HG03064 (cell line): ENCODE results near the gene EFS.
"Not testable (repeated sequence)": the region's sequence is repeated elsewhere in the genome, so short reads cannot be mapped to it uniquely, and the experiment has no call there.

Experiments used
- ATAC-seq: cut with Tn5 transposase; IDR thresholded peaks from one replicate; pipeline ENCODE4 v1.9.1; 2021; ENCODE audit warnings: low read depth; ENCODE audit not compliant: unreplicated experiment

The EFS gene

DNA sequence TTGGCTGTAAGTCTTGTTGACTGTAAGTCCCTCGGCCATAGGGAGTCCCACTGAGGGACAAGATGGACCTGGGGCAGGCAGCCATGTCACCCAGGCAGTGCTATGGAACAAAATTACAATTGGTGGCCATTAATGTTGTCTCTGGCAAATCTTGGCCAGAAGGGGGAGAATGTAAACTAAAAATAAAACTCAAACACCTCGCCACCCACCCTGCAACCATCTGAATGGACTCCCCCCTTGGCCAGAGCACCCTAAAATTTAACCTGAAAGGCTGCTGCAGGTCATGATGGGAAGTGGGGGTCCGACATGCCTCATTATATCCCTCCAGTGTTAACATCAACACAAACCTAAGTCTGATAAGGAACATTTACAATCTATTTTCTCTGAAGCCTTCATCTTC is 20.5 kb downstream of the EFS start:
- no peak for ATAC-seq

DNA sequence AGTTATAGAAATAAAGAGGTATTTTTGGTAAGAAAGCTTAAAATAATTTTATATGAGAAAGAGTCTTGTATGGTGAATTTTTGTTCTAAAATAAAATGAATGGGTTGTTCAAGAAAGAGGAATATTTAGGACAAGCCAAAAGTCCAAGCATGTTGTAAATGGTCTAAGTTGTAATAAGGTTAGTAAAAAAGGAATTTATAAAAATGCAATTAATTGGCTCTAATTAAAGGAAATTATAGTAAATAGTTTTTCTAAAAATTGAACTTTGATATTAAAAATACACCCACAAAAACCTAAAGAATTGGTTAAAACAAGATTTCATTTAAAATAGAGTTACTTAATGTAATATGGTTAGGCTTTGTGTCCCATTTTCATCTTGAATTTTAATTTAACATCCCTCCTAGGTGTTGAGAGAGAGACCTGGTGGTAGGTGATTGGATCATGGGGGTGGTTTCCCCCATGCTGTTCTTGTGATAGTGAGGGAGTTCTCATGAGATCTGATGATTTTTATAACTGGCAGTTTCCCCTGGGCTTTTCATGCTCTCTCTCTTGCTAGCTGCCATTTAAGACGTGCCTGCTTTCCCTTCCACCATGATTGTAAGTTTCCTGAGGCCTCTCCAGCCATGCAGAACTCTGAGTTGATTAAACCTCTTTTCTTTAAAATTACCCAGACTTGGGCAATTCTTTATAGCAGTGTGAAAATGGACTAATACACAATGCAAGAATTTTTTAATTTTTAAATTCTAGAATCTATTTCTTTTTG is 25.3 kb downstream of the EFS start:
- no peak for ATAC-seq

DNA sequence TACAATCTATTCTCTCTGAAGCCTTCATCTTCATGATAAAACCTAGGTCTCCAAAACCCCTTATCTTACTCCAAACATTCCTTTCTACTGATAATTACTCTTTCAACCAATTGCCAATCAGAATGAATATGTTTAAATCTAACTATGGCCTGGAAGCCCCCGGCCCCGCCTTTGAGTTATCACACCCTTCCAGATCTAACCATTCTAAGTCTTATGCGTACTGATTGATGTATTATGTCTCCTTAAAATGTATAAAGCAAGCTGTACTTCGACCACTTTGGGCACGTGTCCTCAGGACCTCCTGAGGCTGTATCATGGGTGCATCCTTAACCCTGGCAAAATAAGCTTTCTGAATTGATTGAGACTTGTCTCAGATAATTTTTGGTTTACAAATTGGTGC is 29.3 kb downstream of the EFS start:
- ATAC-seq = no peak

DNA sequence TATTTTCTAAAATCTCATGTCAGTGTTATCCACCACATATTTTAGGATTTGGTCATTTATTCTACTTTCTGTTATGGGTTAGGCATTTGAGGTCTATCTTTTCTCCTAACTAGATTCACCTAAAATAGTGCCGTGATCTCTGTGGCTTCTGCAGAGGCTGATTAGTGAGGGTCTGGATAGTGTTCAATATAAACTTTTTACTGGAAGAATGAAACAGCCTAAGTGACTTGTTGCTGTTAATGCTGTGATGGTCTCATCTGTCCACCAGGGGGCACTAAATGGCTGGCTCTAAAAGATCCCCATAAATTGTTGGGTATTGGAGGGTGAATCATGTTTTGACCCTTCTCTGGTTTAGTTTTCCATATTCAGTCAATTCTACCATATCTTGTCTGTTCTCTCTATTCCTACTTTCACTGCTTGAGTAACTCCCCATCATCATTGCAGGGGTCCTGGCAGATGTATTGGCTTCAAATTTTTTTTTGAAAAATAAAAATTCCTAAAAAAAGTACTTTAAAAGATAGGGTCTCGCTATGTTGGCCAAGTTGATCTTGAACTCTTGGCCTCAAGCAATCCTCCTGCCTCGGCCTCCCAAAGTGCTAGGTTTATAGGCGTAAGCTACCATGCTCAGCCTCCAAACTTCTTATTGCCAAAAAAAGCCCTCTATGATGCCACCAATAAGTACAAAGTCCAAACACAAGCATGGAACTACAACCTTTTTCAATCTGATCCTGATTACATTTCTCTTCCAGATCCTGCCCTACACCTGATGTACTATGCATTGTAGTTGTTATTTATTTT is 36.8 kb downstream of the EFS start:
- ATAC-seq = no peak

DNA sequence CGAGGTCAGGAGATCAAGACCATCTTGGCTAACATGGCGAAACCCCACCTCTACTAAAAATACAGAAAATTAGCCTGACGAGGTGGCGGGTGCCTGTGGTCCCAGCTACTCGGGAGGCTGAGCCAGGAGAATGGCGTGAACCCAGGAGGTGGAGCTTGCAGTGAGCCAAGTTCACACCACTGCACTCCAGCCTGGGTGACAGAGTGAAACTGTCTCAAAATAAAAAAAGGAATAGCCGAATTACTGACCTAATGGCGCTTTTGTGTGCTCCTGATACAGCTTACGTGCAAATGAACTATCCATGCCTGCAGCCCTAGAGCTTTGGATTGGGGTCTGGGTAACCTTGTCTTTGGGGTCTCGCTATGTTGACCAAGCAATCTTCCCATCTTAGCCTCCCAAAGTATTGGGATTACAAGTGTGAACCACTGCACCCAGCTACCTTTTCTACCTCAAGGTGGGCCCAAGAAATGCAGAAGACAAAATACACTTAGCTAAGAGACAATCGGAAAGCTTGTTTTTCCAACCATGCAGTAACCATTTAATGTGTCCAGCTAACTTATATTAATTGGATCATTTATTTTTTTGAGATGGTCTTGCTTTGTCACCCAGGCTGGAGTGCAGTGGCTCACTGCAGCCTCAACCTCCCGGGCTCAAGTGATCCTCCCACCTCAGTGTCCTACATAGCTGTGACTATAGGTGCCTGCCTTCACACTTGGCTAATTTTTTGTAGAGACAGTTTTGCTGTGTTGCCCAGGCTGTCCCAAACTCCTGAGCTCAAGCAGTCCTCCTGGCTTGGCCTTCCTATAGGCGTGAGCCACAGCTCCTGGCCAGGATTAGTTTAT is 38.3 kb downstream of the EFS start:
- ATAC-seq = no peak

- not testable (repeated sequence) for ATAC-seq
Measured at GRCh38 chr14:23325746-23326145, 39.2 kb downstream of the EFS start.

DNA sequence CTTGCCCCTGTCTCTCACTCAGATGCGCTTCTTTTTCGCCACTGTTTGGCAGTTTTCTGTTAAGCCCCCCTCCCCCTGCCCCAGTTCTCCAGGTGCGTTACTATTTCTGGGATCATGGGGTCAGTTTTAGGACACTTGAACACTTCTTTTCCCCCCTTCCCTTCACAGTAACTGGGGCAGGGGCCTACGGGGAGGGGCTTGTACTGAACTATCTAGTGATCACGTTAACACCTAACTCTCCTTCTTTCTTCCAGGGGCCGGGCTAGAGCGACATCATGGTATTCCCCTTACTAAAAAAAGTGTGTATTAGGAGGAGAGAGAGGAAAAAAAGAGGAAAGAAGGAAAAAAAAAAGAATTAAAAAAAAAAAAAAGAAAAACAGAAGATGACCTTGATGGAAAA is 40.0 kb downstream of the EFS start:
- no peak for ATAC-seq

- no peak for ATAC-seq
Measured at GRCh38 chr14:23324455-23324846, 40.5 kb downstream of the EFS start.

DNA sequence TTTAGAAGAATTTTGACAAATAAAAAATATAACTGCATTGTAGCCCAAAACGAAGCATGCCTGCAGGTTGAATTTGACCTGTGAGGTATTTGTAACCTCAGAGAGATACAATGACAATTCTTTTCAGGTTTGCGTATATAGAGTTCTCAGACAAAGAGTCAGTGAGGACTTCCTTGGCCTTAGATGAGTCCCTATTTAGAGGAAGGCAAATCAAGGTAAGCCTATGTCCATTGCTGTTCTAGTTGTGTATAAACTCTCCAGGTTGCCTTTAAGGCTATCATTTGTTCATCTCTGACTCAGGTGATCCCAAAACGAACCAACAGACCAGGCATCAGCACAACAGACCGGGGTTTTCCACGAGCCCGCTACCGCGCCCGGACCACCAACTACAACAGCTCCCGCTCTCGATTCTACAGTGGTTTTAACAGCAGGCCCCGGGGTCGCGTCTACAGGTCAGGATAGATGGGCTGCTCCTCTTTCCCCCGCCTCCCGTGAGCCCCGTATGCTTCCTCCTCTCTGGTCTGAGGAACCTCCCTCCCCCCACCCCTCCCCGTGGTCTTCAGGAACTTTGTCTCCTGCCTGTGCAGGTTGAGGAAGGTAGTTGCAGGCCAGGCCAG is 41.0 kb downstream of the EFS start:
- ATAC-seq = no peak

DNA sequence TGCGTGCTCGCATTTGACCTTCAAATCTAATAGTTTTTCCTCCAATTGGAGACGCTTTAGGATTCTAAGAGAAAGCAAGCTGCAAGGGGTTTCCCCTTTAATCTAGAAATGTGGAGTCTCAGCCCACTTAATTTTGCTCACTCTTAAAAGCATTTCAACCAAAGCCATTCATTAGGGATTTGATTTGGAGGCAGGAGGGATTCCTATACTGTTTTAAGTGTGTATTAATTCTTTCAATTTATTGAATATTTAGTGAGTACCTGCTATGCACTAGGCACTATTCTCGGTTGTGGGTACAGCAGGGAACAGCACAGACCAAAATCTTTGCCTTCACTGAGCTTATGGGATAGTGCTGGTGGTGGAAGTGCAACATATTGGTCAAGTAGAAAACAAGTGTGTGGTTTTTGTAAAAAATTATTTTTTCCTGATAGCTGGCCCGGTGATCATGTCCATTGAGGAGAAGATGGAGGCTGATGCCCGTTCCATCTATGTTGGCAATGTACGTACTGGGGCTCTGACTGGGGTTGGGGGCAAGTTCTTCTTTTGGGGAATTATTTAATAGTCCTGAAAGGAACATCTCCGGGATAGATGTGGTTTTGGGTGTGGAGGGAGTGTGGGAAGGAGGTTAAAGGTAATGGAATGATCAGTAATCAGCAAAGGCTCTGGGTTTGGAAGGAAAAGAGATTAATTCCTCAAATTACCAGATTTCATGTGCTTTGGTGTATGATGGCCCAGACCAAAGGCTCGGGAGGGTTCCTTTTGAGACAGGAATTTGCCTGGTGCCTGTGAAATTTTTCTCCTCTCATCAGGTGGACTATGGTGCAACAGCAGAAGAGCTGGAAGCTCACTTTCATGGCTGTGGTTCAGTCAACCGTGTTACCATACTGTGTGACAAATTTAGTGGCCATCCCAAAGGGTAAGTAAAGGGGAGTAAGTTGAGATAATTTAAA is 42.1 kb downstream of the EFS start:
- no peak for ATAC-seq

DNA sequence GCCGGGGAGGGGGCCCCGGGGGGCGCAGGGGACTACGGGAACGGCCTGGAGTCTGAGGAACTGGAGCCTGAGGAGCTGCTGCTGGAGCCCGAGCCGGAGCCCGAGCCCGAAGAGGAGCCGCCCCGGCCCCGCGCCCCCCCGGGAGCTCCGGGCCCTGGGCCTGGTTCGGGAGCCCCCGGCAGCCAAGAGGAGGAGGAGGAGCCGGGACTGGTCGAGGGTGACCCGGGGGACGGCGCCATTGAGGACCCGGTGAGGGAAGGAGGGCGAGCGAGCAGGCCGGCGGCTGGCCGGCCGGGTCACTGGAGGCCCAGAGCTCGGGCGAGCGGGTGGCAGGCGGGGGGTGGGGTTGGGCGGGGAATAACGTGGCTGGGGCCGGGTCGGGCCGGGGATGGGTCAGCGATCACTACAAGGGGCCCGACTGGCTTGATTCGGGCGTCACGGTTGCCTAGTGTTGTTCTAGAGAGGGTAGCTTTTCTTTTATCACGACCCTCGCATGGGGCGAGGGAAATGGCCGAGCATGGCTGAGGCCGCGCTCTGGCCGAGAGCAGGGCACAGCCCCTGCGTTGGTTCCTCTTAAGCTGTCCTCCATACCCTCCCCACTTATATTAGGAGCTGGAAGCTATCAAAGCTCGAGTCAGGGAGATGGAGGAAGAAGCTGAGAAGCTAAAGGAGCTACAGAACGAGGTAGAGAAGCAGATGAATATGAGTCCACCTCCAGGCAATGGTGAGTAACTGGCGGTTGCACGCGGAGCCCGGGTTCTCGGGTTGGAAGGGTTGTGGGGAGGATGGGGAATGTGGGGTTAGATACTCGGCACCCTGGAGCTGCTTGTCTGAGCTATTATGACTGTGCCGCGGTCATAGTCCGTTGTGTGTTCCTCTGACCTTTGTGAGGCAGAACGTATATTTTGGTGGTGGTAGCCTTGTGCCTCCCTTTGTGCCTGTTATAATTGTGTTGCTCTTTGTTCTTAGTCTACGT is 43.1 kb downstream of the EFS start:
- ATAC-seq = peak; percentile 9

DNA sequence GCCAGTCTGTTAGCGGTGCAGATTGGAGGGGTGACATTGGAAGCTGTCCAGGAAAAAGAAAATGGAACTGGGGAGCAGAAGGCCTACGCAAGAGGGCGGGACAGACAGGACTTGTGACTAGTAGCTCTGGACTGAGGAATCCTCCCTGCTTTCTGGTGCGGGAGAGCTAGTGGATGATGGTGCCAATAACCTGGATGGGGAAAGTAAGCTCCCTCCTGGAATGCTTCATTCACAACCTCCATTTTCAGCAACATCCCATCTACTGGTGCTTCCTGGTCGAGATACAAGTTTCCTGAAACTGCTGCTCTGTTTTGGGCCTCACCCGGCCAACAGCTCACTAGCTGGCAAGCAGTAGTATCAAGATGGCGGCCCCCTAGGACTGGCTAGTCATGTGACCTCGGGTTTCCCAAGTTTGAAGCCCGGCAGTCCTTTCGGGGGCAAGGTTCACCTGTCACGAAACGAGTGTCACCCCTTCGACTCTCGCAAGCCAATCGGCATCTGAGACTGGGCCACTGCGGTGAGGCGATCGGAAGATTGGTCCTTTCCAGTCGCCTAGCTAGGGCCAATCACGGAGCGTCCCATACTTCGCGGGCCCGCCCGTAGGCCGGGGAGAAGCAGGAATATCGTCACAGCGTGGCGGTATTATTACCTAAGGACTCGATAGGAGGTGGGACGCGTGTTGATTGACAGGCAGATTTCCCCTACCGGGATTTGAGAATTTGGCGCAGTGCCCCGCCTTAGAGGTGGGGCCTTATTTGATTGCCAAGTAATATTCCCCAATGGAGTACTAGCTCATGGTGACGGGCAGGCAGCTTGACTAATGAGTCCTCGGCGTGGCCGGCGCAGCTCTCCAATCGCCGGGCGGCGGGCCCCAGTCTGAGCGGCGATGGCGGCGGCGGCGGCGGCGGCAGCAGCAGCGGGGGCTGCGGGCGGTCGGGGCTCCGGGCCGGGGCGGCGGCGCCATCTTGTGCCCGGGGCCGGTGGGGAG is 44.1 kb downstream of the EFS start, which contains the start of gene PABPN1:
TSS of gene PABPN1 (plus strand) at position 874 of the 988 bp plus-strand sequence. CDS start at position 887, 13 bp downstream.
- peak; percentile 88 for ATAC-seq

DNA sequence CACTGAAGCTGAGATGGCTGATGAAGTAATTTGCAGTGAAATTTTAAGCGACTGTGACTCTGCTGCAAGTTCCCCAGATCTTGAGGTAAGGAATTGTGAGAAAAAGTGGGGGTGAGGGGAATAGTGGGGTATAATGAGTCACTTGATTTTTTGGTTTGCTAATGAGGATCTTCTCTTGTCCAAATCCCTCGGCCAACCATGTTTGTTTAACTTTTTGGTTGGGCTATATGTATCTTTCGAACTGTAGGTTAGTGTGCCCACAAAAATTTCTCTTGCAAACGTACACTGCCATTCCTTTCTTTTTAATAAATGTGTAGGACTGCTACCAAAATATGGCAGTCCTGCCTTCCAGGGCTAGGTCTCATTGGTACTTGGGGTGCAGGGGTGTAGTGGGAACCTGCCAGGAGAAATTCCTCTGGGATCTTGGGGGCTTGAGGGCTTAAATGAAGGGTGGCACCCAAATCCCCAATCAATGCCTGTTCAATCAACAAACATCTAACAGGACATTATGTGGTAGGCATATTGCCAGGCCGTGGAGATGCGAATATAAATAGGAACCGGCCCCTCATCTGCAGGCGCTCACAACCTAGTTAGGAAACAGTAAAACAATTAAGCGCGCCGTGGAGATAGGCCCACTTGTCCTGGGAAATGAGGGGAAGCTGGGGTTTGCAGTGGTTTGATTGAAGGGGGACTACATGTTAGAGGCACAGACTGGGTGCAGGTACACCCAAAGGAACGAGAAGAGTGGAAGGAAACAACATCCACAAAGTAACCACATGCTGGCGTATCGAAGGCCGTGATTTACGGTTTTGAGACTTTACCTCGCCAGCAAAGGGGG is 45.0 kb downstream of the EFS start:
- no peak for ATAC-seq

GRCh38 chr14:23316300-23316699 is 48.7 kb downstream of the EFS start:
- ATAC-seq = no peak

DNA sequence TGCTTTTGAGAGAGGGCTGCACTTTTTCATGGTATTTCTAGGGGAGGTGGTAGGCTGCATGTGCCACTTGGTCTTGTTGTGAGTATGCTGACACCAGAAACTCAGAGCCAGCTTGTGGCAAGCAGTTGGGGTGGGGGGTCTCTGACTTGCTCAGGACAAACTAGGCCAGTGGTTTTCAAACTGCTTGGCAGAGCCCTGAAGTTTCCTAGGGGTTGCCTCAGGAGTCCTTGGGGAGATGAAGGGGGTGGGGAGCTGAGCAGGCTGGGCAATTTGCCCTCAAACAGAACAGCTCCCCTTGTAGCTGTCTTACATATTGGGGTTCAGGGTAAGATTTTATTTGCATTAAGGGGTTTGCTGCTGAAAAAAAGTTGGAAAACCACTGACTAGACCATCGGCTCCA is 54.4 kb downstream of the EFS start:
- no peak for ATAC-seq

GRCh38 chr14:23308721-23309445 is 56.1 kb downstream of the EFS start:
- ATAC-seq = no peak
